Keratinocyte (primary cell): Measurements from ENCODE around the gene STK32C. TPM values are rescaled to one million over a fixed set of nuclear protein-coding genes. Genes with fewer than 3 reads are reported as not detected.

ENCODE experiments used
- DNase-seq: peaks from one replicate; pipeline ENCODE4 v3.0.0-alpha.2; 2011; ENCODE audit warnings: low read depth, missing footprints, low spot score
- FAIRE-seq: peaks from 2 replicates; lab custom pipeline; 2011; peaks lifted over from hg19 to GRCh38; lab: Jason Lieb, UNC
- H2AFZ ChIP-seq: 2 replicates; pipeline ENCODE4 v1.6.0; 2012; ENCODE audit warnings: low read length, control low read depth, inconsistent platforms; ENCODE audit not compliant: control insufficient read depth
- H3K27ac ChIP-seq: 2 replicates; pipeline ENCODE4 v1.5.1; 2011; ENCODE audit warnings: low read length; ENCODE audit not compliant: control insufficient read depth, insufficient read depth
- H3K27me3 ChIP-seq: 3 replicates; pipeline ENCODE4 v1.6.0; 2011; ENCODE audit warnings: low read length; ENCODE audit not compliant: control insufficient read depth, insufficient read depth; ENCODE audit errors: extremely low read depth
- H3K36me3 ChIP-seq, 2 experiments: 2 replicates in 1 of 2; 3 replicates in 1 of 2; pipeline ENCODE4 v1.5.1; 2011; ENCODE audit warnings: low read length in 2 of 2, mild to moderate bottlenecking in 1 of 2; ENCODE audit not compliant: control insufficient read depth in 2 of 2, insufficient read depth in 2 of 2; ENCODE audit errors: extremely low read depth in 1 of 2
- H3K4me1 ChIP-seq: 3 replicates; pipeline ENCODE4 v1.5.1; 2011; ENCODE audit warnings: low read length; ENCODE audit not compliant: control insufficient read depth, insufficient read depth; ENCODE audit errors: extremely low read depth
- H3K4me2 ChIP-seq: 3 replicates; pipeline ENCODE4 v1.6.0; 2011; ENCODE audit warnings: low read depth, low read length; ENCODE audit not compliant: control insufficient read depth, insufficient read depth; ENCODE audit errors: extremely low read depth
- H3K4me3 ChIP-seq, 3 experiments: fragments of 200-600 bp in 1 of 3; sonication (generic) in 1 of 3; 2 replicates in 2 of 3; 3 replicates in 1 of 3; pipeline ENCODE4 v1.5.1; 2011 to 2016; ENCODE audit warnings: low read length in 3 of 3, mild to moderate bottlenecking in 3 of 3, control low read depth in 2 of 3, inconsistent platforms in 1 of 3, low read depth in 1 of 3, mixed read lengths in 1 of 3, mixed run types in 1 of 3, moderate library complexity in 1 of 3; ENCODE audit not compliant: control insufficient read depth in 2 of 3, insufficient read depth in 2 of 3; ENCODE audit errors: extremely low read depth in 1 of 3
- H3K79me2 ChIP-seq: 2 replicates; pipeline ENCODE4 v1.6.0; 2012; ENCODE audit warnings: low read length; ENCODE audit not compliant: control insufficient read depth, insufficient read depth
- H3K9ac ChIP-seq: 3 replicates; pipeline ENCODE4 v1.6.0; 2011; ENCODE audit warnings: low read length; ENCODE audit not compliant: control insufficient read depth, insufficient read depth; ENCODE audit errors: extremely low read depth
- H3K9me1 ChIP-seq: 3 replicates; pipeline ENCODE4 v1.6.0; 2011; ENCODE audit warnings: low read length; ENCODE audit not compliant: control insufficient read depth, insufficient read depth; ENCODE audit errors: extremely low read depth
- H3K9me3 ChIP-seq: 2 replicates; pipeline ENCODE4 v1.5.1; 2012; ENCODE audit warnings: low read depth, low read length; ENCODE audit not compliant: control insufficient read depth
- H4K20me1 ChIP-seq: 3 replicates; pipeline ENCODE4 v1.6.0; 2011; ENCODE audit warnings: low read length; ENCODE audit not compliant: control insufficient read depth, insufficient read depth; ENCODE audit errors: extremely low read depth
- EZH2 ChIP-seq: IDR thresholded peaks from one replicate; pipeline ENCODE4 v1.6.1; 2012; ENCODE audit warnings: inconsistent platforms, mild to moderate bottlenecking, low read length, moderate library complexity
- dilution Hi-C: fragments of 300-500 bp; cut with MboI; formaldehyde crosslinking; loops from one replicate; pipeline ENCODE4 v1.7.0; 2020; ENCODE audit warnings: low sequenced_read_pairs; ENCODE audit not compliant: extremely low pct_ligation_motif_present
- polyA plus RNA-seq, 5 experiments: library from polyadenylated mRNA; depleted of rRNA in 3 of 5; stranded (reverse) in 3 of 5; stranded (forward) in 1 of 5; unstranded in 1 of 5; fragments of >200 nt; gene quantifications; 1 replicate in 1 of 5; 2 replicates in 3 of 5; 3 replicates in 1 of 5; pipeline versions ENCODE4 v1.2.1 to v1.2.3, GENCODE V29; 2011 to 2012; ENCODE audit warnings: missing spikeins in 2 of 5, low read depth in 1 of 5, low replicate concordance in 1 of 5
- TF ChIP-seq, protein P1 (sequence below), 3 experiments: IDR thresholded peaks in 1 of 3; conservative IDR thresholded peaks in 1 of 3; optimal IDR thresholded peaks in 1 of 3; 2 replicates in 2 of 3; 3 replicates in 1 of 3; pipeline versions ENCODE3 to v1.5.1; 2011; ENCODE audit warnings: low read length in 3 of 3, mild to moderate bottlenecking in 3 of 3, moderate library complexity in 2 of 3, control low read depth in 1 of 3, inconsistent platforms in 1 of 3; ENCODE audit not compliant: insufficient read depth in 2 of 3; ENCODE audit errors: extremely low read depth in 1 of 3

The STK32C gene
- polyA plus RNA-seq, 1 donor (not counting 4 experiments of a cell fraction or from before 2014, with no cell fraction given), result 4.1 TPM

DNA sequence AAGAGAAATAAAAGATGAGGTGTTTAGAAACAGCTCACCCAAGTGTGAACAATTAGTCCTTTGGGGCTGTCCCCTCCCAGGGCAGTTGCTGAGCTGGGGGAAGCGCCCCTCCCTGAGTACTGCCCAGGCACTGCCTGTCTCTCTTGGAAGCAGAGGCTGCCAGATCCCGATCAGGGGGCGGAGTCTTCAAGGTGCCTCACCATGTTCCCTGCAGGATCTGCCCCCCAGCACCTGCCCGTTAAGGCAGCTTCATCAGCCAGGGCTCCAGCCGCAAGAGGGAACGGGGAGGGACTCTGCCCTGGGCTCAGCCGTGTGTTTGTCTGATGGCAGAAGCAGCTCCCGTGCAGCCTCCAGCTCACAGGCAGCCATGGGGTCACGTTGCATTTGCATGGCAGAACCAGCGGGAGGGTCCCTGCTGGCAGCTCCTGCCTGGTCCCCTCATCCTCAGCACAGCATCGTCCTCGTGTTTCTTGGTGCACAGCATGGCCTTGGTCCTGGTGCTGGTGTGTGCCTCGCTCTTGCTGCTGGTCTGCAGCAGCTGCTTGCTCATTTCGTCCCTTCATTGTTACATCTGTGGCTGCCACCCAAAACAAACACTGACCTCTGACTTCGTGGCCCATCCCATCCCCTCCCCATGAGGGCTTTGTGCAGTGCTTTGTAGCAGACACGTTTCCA lies 131.7 kb downstream of the STK32C start:
- Histone ChIP-seq H3K79me2 (no peaks in the 10 kb centered on the region), H3K27me3 (peaks cover 21% of the 10 kb centered on the region), H3K9me3 (peaks cover 6% of the 10 kb centered on the region), H3K36me3 (no peaks in the 10 kb centered on the region), H3K4me1 (no peaks in the 10 kb centered on the region), H3K4me2 (no peak overlapping the region), H2AFZ (no peak overlapping the region), H3K9me1 (no peaks in the 10 kb centered on the region), H3K27ac (no peak overlapping the region), H3K4me3 (no peak overlapping the region), H3K9ac (no peak overlapping the region), H4K20me1 (no peaks in the 10 kb centered on the region)
- dilution Hi-C loops, result no loop called here
- TF ChIP-seq, protein P1, sequence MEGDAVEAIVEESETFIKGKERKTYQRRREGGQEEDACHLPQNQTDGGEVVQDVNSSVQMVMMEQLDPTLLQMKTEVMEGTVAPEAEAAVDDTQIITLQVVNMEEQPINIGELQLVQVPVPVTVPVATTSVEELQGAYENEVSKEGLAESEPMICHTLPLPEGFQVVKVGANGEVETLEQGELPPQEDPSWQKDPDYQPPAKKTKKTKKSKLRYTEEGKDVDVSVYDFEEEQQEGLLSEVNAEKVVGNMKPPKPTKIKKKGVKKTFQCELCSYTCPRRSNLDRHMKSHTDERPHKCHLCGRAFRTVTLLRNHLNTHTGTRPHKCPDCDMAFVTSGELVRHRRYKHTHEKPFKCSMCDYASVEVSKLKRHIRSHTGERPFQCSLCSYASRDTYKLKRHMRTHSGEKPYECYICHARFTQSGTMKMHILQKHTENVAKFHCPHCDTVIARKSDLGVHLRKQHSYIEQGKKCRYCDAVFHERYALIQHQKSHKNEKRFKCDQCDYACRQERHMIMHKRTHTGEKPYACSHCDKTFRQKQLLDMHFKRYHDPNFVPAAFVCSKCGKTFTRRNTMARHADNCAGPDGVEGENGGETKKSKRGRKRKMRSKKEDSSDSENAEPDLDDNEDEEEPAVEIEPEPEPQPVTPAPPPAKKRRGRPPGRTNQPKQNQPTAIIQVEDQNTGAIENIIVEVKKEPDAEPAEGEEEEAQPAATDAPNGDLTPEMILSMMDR (optimal IDR thresholded peaks at IDR 0.05 in 1 of 3, IDR thresholded peaks at IDR 0.05 in 1 of 3, conservative IDR thresholded peaks at IDR 0.05 in 1 of 3; ENCODE audit: extremely low read depth in 1 of 3, insufficient read depth in 2 of 3, low read length in 3 of 3), result no peak
- no peak for TF ChIP-seq EZH2
- FAIRE-seq (no peak), DNase-seq (no peak)

DNA sequence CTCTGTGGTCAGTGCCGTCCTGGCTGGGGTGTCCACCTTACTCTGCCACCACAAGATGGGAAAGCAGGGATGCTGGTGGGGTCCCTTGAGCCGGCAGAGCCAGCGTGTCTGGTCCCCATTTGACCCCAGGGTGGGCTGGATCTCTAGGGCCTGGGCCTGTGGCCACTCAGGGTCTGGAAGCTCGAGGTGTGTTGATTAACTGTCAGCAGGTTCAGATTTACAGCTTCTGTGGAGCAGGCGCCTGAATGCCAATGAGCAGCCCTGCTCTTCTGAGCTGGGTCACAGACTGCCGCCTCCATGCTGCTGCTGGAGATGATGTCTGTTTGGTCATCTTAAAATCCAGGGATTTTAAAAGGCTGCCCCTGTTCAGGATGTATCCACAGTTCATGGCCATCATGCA lies 132.3 kb downstream of the STK32C start:
- no peaks in the 10 kb centered on the region for H4K20me1 ChIP-seq
- no peaks in the 10 kb centered on the region for H3K36me3 ChIP-seq
- H3K27me3 ChIP-seq, result peaks cover 27% of the 10 kb centered on the region
- no peaks in the 10 kb centered on the region for H3K79me2 ChIP-seq
- dilution Hi-C loops, result no loop called here
- DNase-seq, result no peak
- TF ChIP-seq, protein P1 (optimal IDR thresholded peaks at IDR 0.05 in 1 of 3, IDR thresholded peaks at IDR 0.05 in 1 of 3, conservative IDR thresholded peaks at IDR 0.05 in 1 of 3; ENCODE audit: extremely low read depth in 1 of 3, insufficient read depth in 2 of 3, low read length in 3 of 3), result no peak
- TF ChIP-seq EZH2, result no peak
- FAIRE-seq, result no peak
- no peak overlapping the region for H3K27ac ChIP-seq
- H3K9me3 ChIP-seq, result peaks cover 6% of the 10 kb centered on the region
- no peak overlapping the region for H3K9ac ChIP-seq
- no peak overlapping the region for H3K4me2 ChIP-seq
- no peaks in the 10 kb centered on the region for H3K4me1 ChIP-seq
- no peaks in the 10 kb centered on the region for H3K9me1 ChIP-seq
- no peak overlapping the region for H2AFZ ChIP-seq
- H3K4me3 ChIP-seq, result no peak overlapping the region
